Vagina (tissue), 2 donors: ENCODE measurements around the gene ACTR1A.
A peak's percentile ranks its signal among the peaks of the same experiment; 100 is the strongest.

ENCODE experiments used
- CTCF ChIP-seq, 3 experiments: fragments of 450-650 bp in 2 of 3; fragments of 200-600 bp in 1 of 3; sonication (generic) in 1 of 3; IDR thresholded peaks; one replicate each; pipeline ENCODE4 v1.5.1; 2017 to 2019; ENCODE audit warnings: antibody characterized with exemption in 3 of 3, mild to moderate bottlenecking in 2 of 3, moderate library complexity in 2 of 3
- POLR2A ChIP-seq, 2 donors: fragments of 450-650 bp; IDR thresholded peaks; one replicate each; pipeline ENCODE4 v1.6.1; 2017; ENCODE audit warnings: antibody characterized with exemption in 2 of 2, mild to moderate bottlenecking in 2 of 2, moderate library complexity in 2 of 2
- POLR2AphosphoS5 ChIP-seq, 2 donors: sonication (generic); formaldehyde crosslinking; IDR thresholded peaks; one replicate each; pipeline ENCODE4 v1.9.0; 2017; ENCODE audit warnings: antibody characterized with exemption in 2 of 2, mild to moderate bottlenecking in 2 of 2, low read depth in 1 of 2; ENCODE audit not compliant: insufficient read depth in 1 of 2

GRCh38 chr10:102502337-102503151 lies at the start of gene ACTR1A:
- TF ChIP-seq CTCF (IDR thresholded peaks at IDR 0.05) (peak in 1 of 3 experiments; percentile 19), POLR2AphosphoS5 (IDR thresholded peaks at IDR 0.05; ENCODE audit: insufficient read depth in 1 of 2, low read depth in 1 of 2) (peak; percentile 95 to 99), POLR2A (IDR thresholded peaks at IDR 0.05) (peak in 1 of 2 donors; percentile 90)
